IPS DF 4.7 (cell line): ENCODE measurements around the gene ATPAF1.

ENCODE experiments used
- DNase-seq: peaks from one replicate; pipeline ENCODE4 v3.0.0-alpha.2; 2013; ENCODE audit warnings: low spot score; ENCODE audit errors: extremely low read depth

Gene ATPAF1

GRCh38 chr1:46594063-46594462 lies 74.1 kb downstream of the ATPAF1 start:
- DNase-seq = no peak

DNA sequence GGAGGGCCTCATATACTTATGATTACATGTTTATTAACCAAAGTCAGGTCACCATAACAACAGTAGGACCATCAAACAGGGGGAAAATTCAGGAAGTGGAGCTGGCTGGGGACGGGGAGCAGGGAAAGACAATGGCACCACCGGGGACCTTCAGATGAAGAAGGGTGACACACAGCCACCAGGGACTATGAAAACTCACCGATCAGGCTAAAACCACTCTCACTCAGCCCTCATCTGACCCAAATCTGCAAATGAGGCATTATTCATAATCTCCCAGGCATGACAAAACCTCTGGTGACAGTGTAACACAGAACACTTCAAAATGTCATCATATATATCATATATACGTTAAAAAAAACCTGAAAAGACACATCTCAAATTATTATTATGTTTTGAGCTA lies 75.3 kb downstream of the ATPAF1 start:
- no peak for DNase-seq

GRCh38 chr1:46589529-46589928 lies 78.6 kb downstream of the ATPAF1 start:
- DNase-seq = no peak

- no peak for DNase-seq
These were observed 81.1 kb downstream of the ATPAF1 start for GRCh38 chr1:46587069-46587468.

- DNase-seq = no peak
These were observed 82.7 kb downstream of the ATPAF1 start for GRCh38 chr1:46585312-46585938.

DNA sequence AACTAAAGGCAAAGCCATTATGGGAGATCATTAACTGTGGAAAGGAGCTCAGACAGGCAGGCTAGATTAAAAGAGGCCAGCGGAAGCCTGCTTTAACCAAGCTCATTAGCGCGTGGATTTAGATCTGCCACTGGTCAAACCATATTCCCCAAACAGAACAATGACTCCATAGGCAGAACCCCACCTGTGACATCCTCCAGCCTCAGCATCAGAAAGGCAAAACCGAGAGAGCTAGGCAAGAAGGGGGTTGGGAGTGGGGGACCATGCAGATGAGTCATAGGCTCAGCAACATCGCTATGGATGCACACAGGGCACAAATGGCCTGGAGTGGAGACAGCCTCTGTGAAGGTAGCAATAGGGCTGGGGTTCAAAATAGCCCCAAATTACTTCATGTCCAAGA lies 84.7 kb downstream of the ATPAF1 start:
- no peak for DNase-seq

DNA sequence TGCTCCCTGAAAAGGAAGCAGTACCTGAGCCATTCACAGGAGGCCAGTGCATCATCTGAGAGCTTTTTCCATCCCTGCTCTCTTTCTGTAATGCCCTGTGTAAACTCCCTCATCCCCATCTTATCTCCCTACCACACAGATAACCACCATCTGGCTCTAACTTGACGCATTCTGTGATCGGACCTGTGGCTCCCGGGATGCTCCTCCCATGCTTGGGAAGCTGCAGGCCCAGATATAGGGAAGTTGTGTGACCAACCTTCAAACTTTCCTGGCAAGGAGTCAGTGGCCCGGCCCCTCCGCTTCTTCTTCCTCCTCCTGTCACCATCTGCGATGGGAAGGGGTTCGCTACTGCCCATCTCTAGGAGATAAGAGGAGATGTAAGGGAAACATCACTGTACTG lies 85.2 kb downstream of the ATPAF1 start:
- DNase-seq = no peak
